WTC11 (cell line): Measurements from ENCODE around the gene TANGO6. TPM values are rescaled to one million over a fixed set of nuclear protein-coding genes. Genes with fewer than 3 reads are reported as not detected.

Experiments
- ATAC-seq: fragments of 200-7000 bp; cut with Tn5 transposase; 2 replicates; pipeline ENCODE4 v1.10.0; 2021; ENCODE audit warnings: mild to moderate bottlenecking, moderate library complexity
- CTCF ChIA-PET: fragments of 300-600 bp; sonication (Branson Sonifier 250); formaldehyde crosslinking; loops from one replicate; lab custom pipeline; 2021; ENCODE audit warnings: antibody characterized with exemption; lab: Charles Lee
- POLR2A ChIA-PET: fragments of 350-600 bp; sonication (Branson Sonifier 250); formaldehyde crosslinking; loops from one replicate; lab custom pipeline; 2021; ENCODE audit warnings: antibody characterized with exemption; lab: Charles Lee
- DNase-seq: peaks from one replicate; pipeline ENCODE4 v3.0.0; 2021; ENCODE audit warnings: low spot score
- H3K27ac Mint-ChIP-seq: 2 replicates; pipeline ENCODE4 v1.8.0; 2021; ENCODE audit warnings: mixed read lengths
- H3K27me3 Mint-ChIP-seq: 2 replicates; pipeline ENCODE4 v1.8.0; 2021; ENCODE audit warnings: low read depth, mild to moderate bottlenecking, moderate library complexity, mixed read lengths
- H3K36me3 Mint-ChIP-seq: 2 replicates; pipeline ENCODE4 v1.8.0; 2021; ENCODE audit warnings: mixed read lengths
- H3K4me1 Mint-ChIP-seq: 2 replicates; pipeline ENCODE4 v1.8.0; 2022; ENCODE audit warnings: mixed read lengths
- H3K4me3 Mint-ChIP-seq: 2 replicates; pipeline ENCODE4 v1.8.0; 2021; ENCODE audit warnings: mild to moderate bottlenecking, moderate library complexity, mixed read lengths
- H3K9me3 Mint-ChIP-seq: 2 replicates; pipeline ENCODE4 v1.8.0; 2021; ENCODE audit warnings: mixed read lengths
- AR ChIP-seq: fragments of 250-450 bp; sonication (Bioruptor Pico); IDR thresholded peaks from 2 replicates; pipeline ENCODE4 v1.9.0; 2021; ENCODE audit warnings: mild to moderate bottlenecking
- CTCF ChIP-seq: fragments of 200-600 bp; IDR thresholded peaks from 2 replicates; pipeline ENCODE4 v1.8.0; 2022; ENCODE audit warnings: antibody characterized with exemption
- E2F1 ChIP-seq: sonication (generic); formaldehyde crosslinking; IDR thresholded peaks from 2 replicates; pipeline ENCODE4 v1.8.0; 2022; ENCODE audit warnings: mild to moderate bottlenecking, missing genetic modification reagents
- IRF1 ChIP-seq: sonication (generic); formaldehyde crosslinking; IDR thresholded peaks from 2 replicates; pipeline ENCODE4 v1.8.0; 2023; ENCODE audit warnings: missing genetic modification reagents
- NFATC4 ChIP-seq: fragments of 250-450 bp; sonication (Bioruptor Pico); IDR thresholded peaks from 2 replicates; pipeline ENCODE4 v1.9.0; 2021; ENCODE audit warnings: mild to moderate bottlenecking
- NFE2L1 ChIP-seq: sonication (generic); formaldehyde crosslinking; IDR thresholded peaks from 2 replicates; pipeline ENCODE4 v1.8.1; 2023; ENCODE audit warnings: missing genetic modification reagents
- RELA ChIP-seq: sonication (generic); formaldehyde crosslinking; IDR thresholded peaks from 2 replicates; pipeline ENCODE4 v1.8.1; 2022; ENCODE audit warnings: missing genetic modification reagents, mild to moderate bottlenecking, borderline replicate concordance
- ZNF232 ChIP-seq: sonication (generic); formaldehyde crosslinking; IDR thresholded peaks from 2 replicates; pipeline ENCODE4 v1.8.0; 2022; ENCODE audit warnings: mild to moderate bottlenecking, missing genetic modification reagents
- ZSCAN18 ChIP-seq: fragments of 250-450 bp; sonication (Bioruptor Pico); IDR thresholded peaks from 2 replicates; pipeline ENCODE4 v2.1.2; 2022; ENCODE audit warnings: mild to moderate bottlenecking, moderate library complexity
- total RNA-seq: library from RNA; stranded (reverse); gene quantifications from 3 replicates; pipeline ENCODE4 v1.2.3, GENCODE V29; 2021
- TF ChIP-seq, protein P1 (sequence below): sonication (generic); formaldehyde crosslinking; IDR thresholded peaks from 2 replicates; pipeline ENCODE4 v1.8.0; 2022; ENCODE audit warnings: mild to moderate bottlenecking, missing genetic modification reagents
- TF ChIP-seq, protein P2 (sequence below): sonication (generic); formaldehyde crosslinking; IDR thresholded peaks from 2 replicates; pipeline ENCODE4 v1.8.0; 2022; ENCODE audit warnings: mild to moderate bottlenecking, missing genetic modification reagents
- TF ChIP-seq, protein P3 (sequence below): sonication (generic); formaldehyde crosslinking; IDR thresholded peaks from 2 replicates; pipeline ENCODE4 v1.8.1; 2023; ENCODE audit warnings: mild to moderate bottlenecking, missing genetic modification reagents, moderate library complexity
- TF ChIP-seq, protein P4 (sequence below): fragments of 250-450 bp; sonication (Bioruptor Pico); IDR thresholded peaks from 2 replicates; pipeline ENCODE4 v1.8.0; 2021; ENCODE audit warnings: mild to moderate bottlenecking
- TF ChIP-seq, protein P5 (sequence below): sonication (generic); formaldehyde crosslinking; IDR thresholded peaks from 2 replicates; pipeline ENCODE4 v1.8.1; 2023; ENCODE audit warnings: mild to moderate bottlenecking, missing genetic modification reagents, moderate library complexity

Gene TANGO6
- total RNA-seq, 1 experiment from 2014 or later, result 15.6 TPM

- ATAC-seq, result no peak
- no peak for DNase-seq
- Mint-ChIP-seq H3K4me1 (no peaks in the 10 kb centered on the region), H3K36me3 (peaks cover 75% of the 10 kb centered on the region), H3K27me3 (no peaks in the 10 kb centered on the region), H3K27ac (no peak overlapping the region), H3K9me3 (no peaks in the 10 kb centered on the region), H3K4me3 (no peak overlapping the region)
- ChIA-PET CTCF (interaction anchor here (1.2 to 1.4 kb wide), 3 partner anchors 11 to 146 kb away, joined by 3 to 4 read pairs (median 4); no protein-coding TSS in a partner anchor), POLR2A (interaction anchor here (0.8 to 1.1 kb wide), 3 partner anchors 10 to 130 kb away, joined by 3 to 7 read pairs (median 4); partner anchors contain the start of genes CHTF8 and UTP4)
- TF ChIP-seq, protein P1, sequence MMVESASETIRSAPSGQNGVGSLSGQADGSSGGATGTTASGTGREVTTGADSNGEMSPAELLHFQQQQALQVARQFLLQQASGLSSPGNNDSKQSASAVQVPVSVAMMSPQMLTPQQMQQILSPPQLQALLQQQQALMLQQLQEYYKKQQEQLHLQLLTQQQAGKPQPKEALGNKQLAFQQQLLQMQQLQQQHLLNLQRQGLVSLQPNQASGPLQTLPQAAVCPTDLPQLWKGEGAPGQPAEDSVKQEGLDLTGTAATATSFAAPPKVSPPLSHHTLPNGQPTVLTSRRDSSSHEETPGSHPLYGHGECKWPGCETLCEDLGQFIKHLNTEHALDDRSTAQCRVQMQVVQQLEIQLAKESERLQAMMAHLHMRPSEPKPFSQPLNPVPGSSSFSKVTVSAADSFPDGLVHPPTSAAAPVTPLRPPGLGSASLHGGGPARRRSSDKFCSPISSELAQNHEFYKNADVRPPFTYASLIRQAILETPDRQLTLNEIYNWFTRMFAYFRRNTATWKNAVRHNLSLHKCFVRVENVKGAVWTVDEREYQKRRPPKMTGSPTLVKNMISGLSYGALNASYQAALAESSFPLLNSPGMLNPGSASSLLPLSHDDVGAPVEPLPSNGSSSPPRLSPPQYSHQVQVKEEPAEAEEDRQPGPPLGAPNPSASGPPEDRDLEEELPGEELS, result no peak
- no peak for TF ChIP-seq E2F1
- no peak for TF ChIP-seq IRF1 (CRISPR knock-in tag)
- no peak for TF ChIP-seq ZSCAN18
- TF ChIP-seq, protein P2, sequence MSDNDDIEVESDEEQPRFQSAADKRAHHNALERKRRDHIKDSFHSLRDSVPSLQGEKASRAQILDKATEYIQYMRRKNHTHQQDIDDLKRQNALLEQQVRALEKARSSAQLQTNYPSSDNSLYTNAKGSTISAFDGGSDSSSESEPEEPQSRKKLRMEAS (CRISPR knock-in tag), result no peak
- TF ChIP-seq, protein P3, sequence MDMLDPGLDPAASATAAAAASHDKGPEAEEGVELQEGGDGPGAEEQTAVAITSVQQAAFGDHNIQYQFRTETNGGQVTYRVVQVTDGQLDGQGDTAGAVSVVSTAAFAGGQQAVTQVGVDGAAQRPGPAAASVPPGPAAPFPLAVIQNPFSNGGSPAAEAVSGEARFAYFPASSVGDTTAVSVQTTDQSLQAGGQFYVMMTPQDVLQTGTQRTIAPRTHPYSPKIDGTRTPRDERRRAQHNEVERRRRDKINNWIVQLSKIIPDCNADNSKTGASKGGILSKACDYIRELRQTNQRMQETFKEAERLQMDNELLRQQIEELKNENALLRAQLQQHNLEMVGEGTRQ (CRISPR knock-in tag), result no peak
- TF ChIP-seq CTCF, result no peak
- TF ChIP-seq, protein P4, sequence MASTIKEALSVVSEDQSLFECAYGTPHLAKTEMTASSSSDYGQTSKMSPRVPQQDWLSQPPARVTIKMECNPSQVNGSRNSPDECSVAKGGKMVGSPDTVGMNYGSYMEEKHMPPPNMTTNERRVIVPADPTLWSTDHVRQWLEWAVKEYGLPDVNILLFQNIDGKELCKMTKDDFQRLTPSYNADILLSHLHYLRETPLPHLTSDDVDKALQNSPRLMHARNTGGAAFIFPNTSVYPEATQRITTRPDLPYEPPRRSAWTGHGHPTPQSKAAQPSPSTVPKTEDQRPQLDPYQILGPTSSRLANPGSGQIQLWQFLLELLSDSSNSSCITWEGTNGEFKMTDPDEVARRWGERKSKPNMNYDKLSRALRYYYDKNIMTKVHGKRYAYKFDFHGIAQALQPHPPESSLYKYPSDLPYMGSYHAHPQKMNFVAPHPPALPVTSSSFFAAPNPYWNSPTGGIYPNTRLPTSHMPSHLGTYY, result no peak
- no peak for TF ChIP-seq NFE2L1
- no peak for TF ChIP-seq ZNF232 (CRISPR knock-in tag)
- TF ChIP-seq NFATC4 (CRISPR knock-in tag), result no peak
- TF ChIP-seq RELA (CRISPR knock-in tag), result no peak
Measured at GRCh38 chr16:69118468-69118867, 275.1 kb downstream of the TANGO6 start.

DNA sequence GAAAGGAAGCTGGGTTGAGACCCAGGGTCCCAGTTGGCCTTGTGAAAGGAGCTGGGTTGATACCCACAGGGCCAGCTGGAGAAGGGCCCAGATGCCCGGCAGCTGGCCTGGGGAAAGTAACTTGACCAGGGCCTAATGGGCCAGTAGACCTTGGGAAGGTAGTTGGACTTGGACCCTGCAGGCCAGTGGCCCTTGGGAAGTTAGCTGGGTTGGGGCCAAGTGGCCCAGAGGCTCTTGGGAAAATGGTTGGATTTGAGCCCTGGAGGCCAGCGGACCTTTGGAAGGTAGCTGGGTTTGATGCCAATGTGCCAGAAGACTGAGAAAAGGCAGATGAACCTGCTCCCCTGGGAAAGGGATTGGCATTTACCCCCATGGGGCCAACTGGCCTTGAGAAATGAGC, 275.7 kb downstream of the TANGO6 start:
- no peak overlapping the region for H3K27ac Mint-ChIP-seq
- ChIA-PET CTCF (interaction anchor here (0.8 to 1.4 kb wide), 3 partner anchors 11 to 124 kb away, joined by 3 to 4 read pairs (median 4); no protein-coding TSS in a partner anchor), POLR2A (interaction anchor here (0.8 kb wide), 1 partner anchor 14 kb away, joined by 4 read pairs; the partner anchor contains the start of genes CHTF8 and UTP4)
- ATAC-seq (no peak), DNase-seq (no peak)
- 0 out of 2 replicates have a peak, but pooled peaks have one; percentile 19 for TF ChIP-seq AR (CRISPR knock-in tag)
- TF ChIP-seq, protein P5, sequence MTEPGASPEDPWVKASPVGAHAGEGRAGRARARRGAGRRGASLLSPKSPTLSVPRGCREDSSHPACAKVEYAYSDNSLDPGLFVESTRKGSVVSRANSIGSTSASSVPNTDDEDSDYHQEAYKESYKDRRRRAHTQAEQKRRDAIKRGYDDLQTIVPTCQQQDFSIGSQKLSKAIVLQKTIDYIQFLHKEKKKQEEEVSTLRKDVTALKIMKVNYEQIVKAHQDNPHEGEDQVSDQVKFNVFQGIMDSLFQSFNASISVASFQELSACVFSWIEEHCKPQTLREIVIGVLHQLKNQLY (CRISPR knock-in tag), result no peak
- H3K4me3 Mint-ChIP-seq, result no peak overlapping the region
- H3K4me1 Mint-ChIP-seq, result no peaks in the 10 kb centered on the region
- H3K27me3 Mint-ChIP-seq, result no peaks in the 10 kb centered on the region
- no peaks in the 10 kb centered on the region for H3K9me3 Mint-ChIP-seq
- H3K36me3 Mint-ChIP-seq, result peaks cover 70% of the 10 kb centered on the region
